A549 (cell line): ENCODE measurements around the gene ACBD4.

Experiments
- CBX2 ChIP-seq: fragments of 200-600 bp; sonication (generic); IDR thresholded peaks from 2 replicates; pipeline ENCODE4 v1.6.1; 2016; ENCODE audit warnings: low read depth, mild to moderate bottlenecking, borderline replicate concordance
- HDAC2 ChIP-seq: fragments of 200-600 bp; sonication (generic); IDR thresholded peaks from 2 replicates; pipeline ENCODE4 v1.6.1; 2016
- RAD21 ChIP-seq, 2 experiments: fragments of >200 bp in 1 of 2; sonication (Bioruptor Twin) in 1 of 2; formaldehyde crosslinking in 1 of 2; IDR thresholded peaks in 1 of 2; conservative IDR thresholded peaks in 1 of 2; 2 replicates in 1 of 2; 3 replicates in 1 of 2; pipeline ENCODE4 v1.6.1; 2012 to 2018; ENCODE audit warnings: inconsistent platforms in 1 of 2
- RFX5 ChIP-seq: fragments of 450-650 bp; IDR thresholded peaks from 2 replicates; pipeline ENCODE4 v1.7.1; 2014; ENCODE audit warnings: antibody characterized with exemption, mild to moderate bottlenecking, moderate library complexity
- RNF2 ChIP-seq: fragments of 200-600 bp; sonication (generic); IDR thresholded peaks from 2 replicates; pipeline ENCODE4 v1.6.1; 2016; ENCODE audit warnings: low read depth, mild to moderate bottlenecking, antibody characterized with exemption, moderate library complexity, borderline replicate concordance
- SMC3 ChIP-seq: fragments of >200 bp; sonication (Bioruptor Twin); formaldehyde crosslinking; IDR thresholded peaks from 3 replicates; pipeline ENCODE4 v1.6.1; 2018; ENCODE audit warnings: inconsistent platforms
- ZC3H11A ChIP-seq: fragments of 450-650 bp; IDR thresholded peaks from 2 replicates; pipeline ENCODE4 v1.6.1; 2014; ENCODE audit warnings: antibody characterized with exemption, mild to moderate bottlenecking
- TF ChIP-seq, protein P1 (sequence below): fragments of >200 bp; sonication (Bioruptor Twin); formaldehyde crosslinking; IDR thresholded peaks from 3 replicates; pipeline ENCODE4 v1.5.1; 2016

DNA sequence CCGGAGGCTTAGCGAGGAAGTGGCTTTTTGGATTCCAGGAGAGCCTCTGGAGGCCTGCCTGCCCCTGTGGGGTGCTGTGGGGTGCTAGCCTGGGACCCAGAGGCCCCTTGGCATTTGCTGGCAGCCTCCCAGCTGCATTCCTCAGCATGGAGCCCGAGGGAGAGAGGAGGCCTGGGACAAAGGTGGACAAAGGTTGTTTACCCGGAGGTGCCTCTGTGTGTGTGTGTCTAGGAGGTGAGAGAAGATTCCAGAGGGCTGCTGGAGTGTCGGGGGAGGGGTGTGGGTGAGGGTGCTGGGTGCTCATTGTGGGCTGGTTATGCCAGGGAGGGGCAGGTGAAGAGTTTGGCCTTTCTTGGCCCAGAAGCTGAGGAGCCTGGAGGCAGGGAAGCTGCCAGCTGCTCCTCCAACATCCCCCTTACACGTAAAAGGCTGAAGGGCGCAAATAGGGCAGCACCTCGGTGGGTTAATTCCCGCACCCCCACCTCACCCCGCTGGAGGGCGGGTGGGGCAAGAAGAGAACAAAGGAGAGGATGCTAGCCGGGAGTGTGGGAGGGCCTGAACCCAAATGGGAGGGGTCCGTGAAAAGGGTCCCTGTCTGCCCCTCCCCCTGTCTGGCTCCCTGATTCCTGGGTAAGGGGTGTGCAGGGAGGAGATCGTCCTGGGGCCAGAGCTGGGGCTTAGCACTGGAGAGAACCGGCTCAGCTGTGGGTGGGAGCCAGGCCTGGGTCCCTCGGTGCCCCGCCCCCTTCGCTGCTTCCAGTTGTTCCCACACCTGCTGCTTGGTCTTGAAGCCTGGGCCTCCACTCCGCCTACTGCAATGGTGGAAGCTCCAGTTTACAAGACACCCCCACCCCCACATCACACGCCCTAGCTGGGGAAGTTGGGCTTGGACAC lies 36.1 kb downstream of the ACBD4 start:
- TF ChIP-seq RFX5 (no peak), CBX2 (no peak), RAD21 (conservative IDR thresholded peaks at IDR 0.05 in 1 of 2, IDR thresholded peaks at IDR 0.05 in 1 of 2) (peak in 1 of 2 experiments; percentile 48; a peak in 3 of 5 replicates), ZC3H11A (no peak), RNF2 (no peak), SMC3 (peak; percentile 42), HDAC2 (no peak)
- TF ChIP-seq, protein P1, sequence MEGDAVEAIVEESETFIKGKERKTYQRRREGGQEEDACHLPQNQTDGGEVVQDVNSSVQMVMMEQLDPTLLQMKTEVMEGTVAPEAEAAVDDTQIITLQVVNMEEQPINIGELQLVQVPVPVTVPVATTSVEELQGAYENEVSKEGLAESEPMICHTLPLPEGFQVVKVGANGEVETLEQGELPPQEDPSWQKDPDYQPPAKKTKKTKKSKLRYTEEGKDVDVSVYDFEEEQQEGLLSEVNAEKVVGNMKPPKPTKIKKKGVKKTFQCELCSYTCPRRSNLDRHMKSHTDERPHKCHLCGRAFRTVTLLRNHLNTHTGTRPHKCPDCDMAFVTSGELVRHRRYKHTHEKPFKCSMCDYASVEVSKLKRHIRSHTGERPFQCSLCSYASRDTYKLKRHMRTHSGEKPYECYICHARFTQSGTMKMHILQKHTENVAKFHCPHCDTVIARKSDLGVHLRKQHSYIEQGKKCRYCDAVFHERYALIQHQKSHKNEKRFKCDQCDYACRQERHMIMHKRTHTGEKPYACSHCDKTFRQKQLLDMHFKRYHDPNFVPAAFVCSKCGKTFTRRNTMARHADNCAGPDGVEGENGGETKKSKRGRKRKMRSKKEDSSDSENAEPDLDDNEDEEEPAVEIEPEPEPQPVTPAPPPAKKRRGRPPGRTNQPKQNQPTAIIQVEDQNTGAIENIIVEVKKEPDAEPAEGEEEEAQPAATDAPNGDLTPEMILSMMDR: no peak
